PC-9 (cell line): ENCODE data around the gene PADI3. TPM values are rescaled to one million over a fixed set of nuclear protein-coding genes. Genes with fewer than 3 reads are reported as not detected.

ENCODE experiments used
- BruUV-seq: library from RNA; stranded (reverse); fragments of 400-500 nt; replicated peaks from 2 replicates; lab custom pipeline; 2021; lab: Mats Ljungman, UMichigan
- CTCF ChIA-PET: fragments of 300-600 bp; sonication (Branson Sonifier 250); formaldehyde crosslinking; loops from one replicate; lab custom pipeline; 2022; ENCODE audit warnings: antibody characterized with exemption; lab: Charles Lee
- POLR2A ChIA-PET: fragments of 300-600 bp; sonication (Branson Sonifier 250); formaldehyde crosslinking; loops from one replicate; lab custom pipeline; 2022; ENCODE audit warnings: antibody characterized with exemption; ENCODE audit not compliant: unreplicated experiment; lab: Charles Lee
- DNase-seq, 2 experiments: peaks; one replicate each; pipeline versions ENCODE4 v3.0.0 to v3.0.0-alpha.2; 2015 to 2022; ENCODE audit warnings: mixed read lengths in 1 of 2
- H2AFZ ChIP-seq: fragments of 200-600 bp; sonication (generic); 2 replicates; pipeline ENCODE4 v1.8.1; 2017; ENCODE audit warnings: antibody characterized with exemption
- H3F3A ChIP-seq: fragments of 200-600 bp; sonication (generic); 2 replicates; pipeline ENCODE4 v1.8.1; 2017; ENCODE audit warnings: antibody characterized with exemption, mild to moderate bottlenecking, low read depth; ENCODE audit not compliant: insufficient read depth
- H3K27ac ChIP-seq: fragments of 200-600 bp; sonication (generic); 2 replicates; pipeline ENCODE4 v1.6.1; 2016; ENCODE audit warnings: mixed run types
- H3K27me3 ChIP-seq: fragments of 200-600 bp; sonication (generic); 2 replicates; pipeline ENCODE4 v1.6.1; 2016; ENCODE audit warnings: low read depth, mixed run types; ENCODE audit not compliant: insufficient read depth
- H3K36me3 ChIP-seq: fragments of 200-600 bp; sonication (generic); 2 replicates; pipeline ENCODE4 v1.6.1; 2016; ENCODE audit warnings: low read depth, mixed run types
- H3K4me1 ChIP-seq: fragments of 200-600 bp; sonication (generic); replicated peaks from 2 replicates; pipeline ENCODE4 v1.6.1; 2016; ENCODE audit warnings: mixed run types; ENCODE audit not compliant: insufficient read depth
- H3K4me2 ChIP-seq: fragments of 200-600 bp; sonication (generic); 2 replicates; pipeline ENCODE4 v1.6.1; 2017; ENCODE audit warnings: mixed run types
- H3K4me3 ChIP-seq: fragments of 200-600 bp; sonication (generic); 2 replicates; pipeline ENCODE4 v1.6.1; 2016; ENCODE audit warnings: mixed run types
- H3K79me2 ChIP-seq: fragments of 200-600 bp; sonication (generic); 2 replicates; pipeline ENCODE4 v1.6.1; 2017; ENCODE audit warnings: low read depth, mixed run types
- H3K9me2 ChIP-seq: fragments of 200-600 bp; sonication (generic); 2 replicates; pipeline ENCODE4 v1.8.1; 2017; ENCODE audit warnings: mild to moderate bottlenecking; ENCODE audit not compliant: insufficient read depth
- H3K9me3 ChIP-seq: fragments of 200-600 bp; sonication (generic); 2 replicates; pipeline ENCODE4 v1.8.1; 2016; ENCODE audit warnings: low read depth; ENCODE audit not compliant: insufficient read depth
- H4K20me1 ChIP-seq: fragments of 200-600 bp; sonication (generic); 2 replicates; pipeline ENCODE4 v1.8.1; 2017; ENCODE audit not compliant: insufficient read depth
- EZH2 ChIP-seq: fragments of 200-600 bp; sonication (generic); IDR thresholded peaks from 2 replicates; pipeline ENCODE4 v1.8.0; 2017; ENCODE audit warnings: antibody characterized with exemption, low read depth
- intact Hi-C: fragments of 100-400 bp; cut with micrococcal nuclease; formaldehyde crosslinking; loops from one replicate; pipeline ENCODE4 v1.10.0; 2022; ENCODE audit not compliant: unreplicated experiment
- total RNA-seq: library from RNA; stranded (reverse); gene quantifications from 2 replicates; pipeline ENCODE4 v1.2.3, GENCODE V29; 2021
- TF ChIP-seq, protein P1 (sequence below): fragments of 200-600 bp; sonication (generic); conservative IDR thresholded peaks from 2 replicates; pipeline ENCODE4 v1.6.1; 2017; ENCODE audit warnings: mixed run types, antibody characterized with exemption, mild to moderate bottlenecking, moderate library complexity

The PADI3 gene
- total RNA-seq, 1 experiment from 2014 or later = 5.0 TPM

DNA sequence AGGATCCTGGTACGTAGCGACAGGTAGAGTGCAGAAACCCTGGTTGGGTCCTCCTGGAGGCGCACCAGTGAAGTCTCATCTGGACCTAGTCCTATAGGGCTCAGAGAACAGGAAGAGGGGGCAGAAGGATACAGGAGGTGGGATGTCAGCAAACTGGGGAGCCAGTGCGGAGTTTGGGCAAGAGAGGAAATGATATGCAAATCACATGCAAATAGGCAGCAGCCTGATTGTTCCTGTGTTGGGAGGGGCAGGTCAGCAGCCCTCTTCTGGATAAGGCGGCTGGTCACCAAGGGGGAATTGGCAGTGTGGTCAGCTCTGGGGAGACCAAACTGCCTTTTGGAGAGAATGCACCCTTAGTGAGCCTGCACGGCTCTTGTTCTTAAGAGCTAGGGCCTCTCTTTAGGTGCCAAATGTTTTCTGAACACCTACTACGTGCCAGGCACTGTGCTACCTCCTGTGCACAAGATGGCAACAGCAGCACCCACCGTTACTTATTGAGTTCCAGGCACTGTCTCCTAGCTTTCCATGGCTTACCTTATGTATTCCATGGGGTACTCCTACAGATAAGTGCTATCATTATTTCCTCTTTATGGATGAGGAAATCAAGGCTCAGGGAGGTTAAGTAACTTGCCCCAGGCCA lies 18.1 kb upstream of the PADI3 start:
- POLR2A ChIA-PET = interaction anchor here (0.7 kb wide), 1 partner anchor 25 kb away, joined by 8 read pairs; no protein-coding TSS in a partner anchor
- no peak overlapping the region for H3K4me3 ChIP-seq
- BruUV-seq = no TSS peak
- H3F3A ChIP-seq = peaks cover 76% of the 10 kb centered on the region
- peak overlapping the region; percentile 100 for H3K27ac ChIP-seq
- 0 out of 2 replicates have a peak overlapping the region, but pooled peaks have one; percentile 61 for H3K4me2 ChIP-seq
- H3K9me3 ChIP-seq = no peaks in the 10 kb centered on the region
- peaks cover 94% of the 10 kb centered on the region for H3K4me1 ChIP-seq
- H3K9me2 ChIP-seq = no peaks in the 10 kb centered on the region
- CTCF ChIA-PET = no interaction called here
- no peaks in the 10 kb centered on the region for H3K27me3 ChIP-seq
- no peak for TF ChIP-seq EZH2
- TF ChIP-seq, protein P1, sequence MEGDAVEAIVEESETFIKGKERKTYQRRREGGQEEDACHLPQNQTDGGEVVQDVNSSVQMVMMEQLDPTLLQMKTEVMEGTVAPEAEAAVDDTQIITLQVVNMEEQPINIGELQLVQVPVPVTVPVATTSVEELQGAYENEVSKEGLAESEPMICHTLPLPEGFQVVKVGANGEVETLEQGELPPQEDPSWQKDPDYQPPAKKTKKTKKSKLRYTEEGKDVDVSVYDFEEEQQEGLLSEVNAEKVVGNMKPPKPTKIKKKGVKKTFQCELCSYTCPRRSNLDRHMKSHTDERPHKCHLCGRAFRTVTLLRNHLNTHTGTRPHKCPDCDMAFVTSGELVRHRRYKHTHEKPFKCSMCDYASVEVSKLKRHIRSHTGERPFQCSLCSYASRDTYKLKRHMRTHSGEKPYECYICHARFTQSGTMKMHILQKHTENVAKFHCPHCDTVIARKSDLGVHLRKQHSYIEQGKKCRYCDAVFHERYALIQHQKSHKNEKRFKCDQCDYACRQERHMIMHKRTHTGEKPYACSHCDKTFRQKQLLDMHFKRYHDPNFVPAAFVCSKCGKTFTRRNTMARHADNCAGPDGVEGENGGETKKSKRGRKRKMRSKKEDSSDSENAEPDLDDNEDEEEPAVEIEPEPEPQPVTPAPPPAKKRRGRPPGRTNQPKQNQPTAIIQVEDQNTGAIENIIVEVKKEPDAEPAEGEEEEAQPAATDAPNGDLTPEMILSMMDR = no peak
- H4K20me1 ChIP-seq = no peaks in the 10 kb centered on the region
- H2AFZ ChIP-seq = no peak overlapping the region
- H3K36me3 ChIP-seq = no peaks in the 10 kb centered on the region
- intact Hi-C loops = loop anchor here (10.0 kb wide), 1 partner anchor 276 kb away; no protein-coding TSS in a partner anchor
- DNase-seq = no peak
- peaks cover 15% of the 10 kb centered on the region; the same call in 1 of the 2 replicates for H3K79me2 ChIP-seq

DNA sequence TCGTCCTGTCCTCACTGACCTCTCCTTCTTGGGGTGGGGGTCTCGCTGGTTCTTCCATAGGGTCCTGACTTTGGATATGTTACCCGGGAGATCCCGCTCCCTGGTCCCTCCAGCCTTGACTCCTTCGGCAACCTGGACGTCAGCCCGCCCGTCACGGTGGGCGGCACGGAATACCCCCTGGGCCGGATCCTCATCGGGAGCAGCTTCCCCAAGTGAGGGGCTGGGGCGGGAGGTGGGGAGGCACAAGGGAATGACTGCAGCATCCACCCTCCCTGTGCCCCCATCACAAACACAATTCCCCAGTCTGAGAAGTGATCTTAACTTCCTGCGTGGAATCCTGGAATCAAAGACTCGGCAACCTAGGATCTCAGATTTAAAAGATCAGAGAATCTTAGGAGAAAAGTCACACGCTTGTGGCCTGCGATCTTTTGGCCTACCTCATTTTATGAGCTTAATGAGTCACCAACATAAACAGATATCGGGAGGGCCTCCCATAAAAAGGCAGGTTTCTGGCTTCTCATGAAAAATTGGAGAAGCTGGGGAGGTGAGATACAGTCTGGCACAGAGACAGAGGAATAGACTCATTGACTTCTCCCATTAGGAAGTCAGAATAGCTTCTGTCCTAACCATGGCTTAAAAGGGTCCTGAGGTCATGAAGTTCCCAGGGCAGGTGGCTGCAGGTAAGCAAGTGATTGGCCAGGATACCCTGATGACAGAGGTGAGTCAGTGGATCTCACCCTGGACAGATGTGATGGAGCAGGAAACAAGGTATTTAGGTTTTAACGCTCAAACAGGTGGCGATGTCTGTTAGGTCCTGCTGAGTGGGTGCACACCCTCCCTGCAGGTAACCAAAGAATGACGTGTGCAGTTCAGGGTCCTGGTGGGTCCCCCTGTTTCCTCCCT lies 15.9 kb upstream of the PADI3 start:
- Histone ChIP-seq H3K4me3 (peak overlapping the region; percentile 48; the same call in 1 of the 2 replicates), H3K27ac (peak overlapping the region; percentile 100), H3K79me2 (peaks cover 7% of the 10 kb centered on the region; the same call in 1 of the 2 replicates), H2AFZ (no peak overlapping the region), H4K20me1 (no peaks in the 10 kb centered on the region), H3F3A (peaks cover 66% of the 10 kb centered on the region), H3K27me3 (no peaks in the 10 kb centered on the region), H3K36me3 (no peaks in the 10 kb centered on the region), H3K4me1 (peaks cover 92% of the 10 kb centered on the region), H3K9me2 (no peaks in the 10 kb centered on the region), H3K4me2 (peak overlapping the region; percentile 80), H3K9me3 (no peaks in the 10 kb centered on the region)
- ChIA-PET CTCF (no interaction called here), POLR2A (interaction anchor here (0.6 to 2.4 kb wide), 10 partner anchors 18 to 1398 kb away, joined by 4 to 17 read pairs (median 8); no protein-coding TSS in a partner anchor)
- TF ChIP-seq, protein P1 = no peak
- no peak for TF ChIP-seq EZH2
- intact Hi-C loops = loop anchor here (1.0 to 10.0 kb wide), 4 partner anchors 18 to 278 kb away; no protein-coding TSS in a partner anchor
- TSS peak; percentile 96 for BruUV-seq
- peak in 1 of 2 experiments; percentile 96 for DNase-seq
